CD14-positive monocyte (primary cell): Measurements from ENCODE around the gene HIGD1C. TPM values are rescaled to one million over a fixed set of nuclear protein-coding genes. Genes with fewer than 3 reads are reported as not detected.

Source experiments
- DNase-seq, 3 donors: peaks; one replicate each; pipeline ENCODE4 v3.0.0-alpha.2; 2011 to 2022
- H2AFZ ChIP-seq: 2 replicates; pipeline ENCODE4 v1.6.0; 2012; ENCODE audit warnings: mild to moderate bottlenecking, low read depth, low read length, inconsistent platforms; ENCODE audit not compliant: insufficient read depth, poor library complexity, severe bottlenecking
- H3K27ac ChIP-seq, 2 donors: 1 replicate in 1 of 2; 2 replicates in 1 of 2; pipeline ENCODE4 v1.5.1; 2012 to 2013; ENCODE audit warnings: low read length in 2 of 2, control low read depth in 1 of 2, inconsistent platforms in 1 of 2, low read depth in 1 of 2, mild to moderate bottlenecking in 1 of 2
- H3K27me3 ChIP-seq, 2 donors: one replicate each; pipeline versions ENCODE4 v1.6.0 to v1.6.1; 2011 to 2013; ENCODE audit warnings: low read length in 2 of 2; ENCODE audit not compliant: control insufficient read depth in 2 of 2, insufficient read depth in 2 of 2
- H3K36me3 ChIP-seq, 2 donors: replicated peaks in 1 of 2; 1 replicate in 1 of 2; 2 replicates in 1 of 2; pipeline versions ENCODE4 v1.5.1 to v1.6.1; 2012 to 2013; ENCODE audit warnings: low read length in 2 of 2, control low read depth in 1 of 2, inconsistent platforms in 1 of 2, mild to moderate bottlenecking in 1 of 2; ENCODE audit not compliant: insufficient read depth in 2 of 2, control insufficient read depth in 1 of 2
- H3K4me1 ChIP-seq, 2 donors: 1 replicate in 1 of 2; 2 replicates in 1 of 2; pipeline versions ENCODE4 v1.5.1 to v1.6.1; 2012 to 2013; ENCODE audit warnings: low read length in 2 of 2, control low read depth in 1 of 2, inconsistent platforms in 1 of 2, mild to moderate bottlenecking in 1 of 2, moderate library complexity in 1 of 2; ENCODE audit not compliant: insufficient read depth in 2 of 2, control insufficient read depth in 1 of 2
- H3K4me2 ChIP-seq: replicated peaks from 2 replicates; pipeline ENCODE3; 2012; ENCODE audit warnings: low read length, moderate library complexity, mild to moderate bottlenecking; ENCODE audit not compliant: poor library complexity, severe bottlenecking; ENCODE audit errors: extremely low read depth
- H3K4me3 ChIP-seq, 3 experiments: fragments of 200-600 bp in 1 of 3; sonication (generic) in 1 of 3; replicated peaks in 1 of 3; 1 replicate in 2 of 3; 2 replicates in 1 of 3; pipeline ENCODE4 v1.5.1; 2011 to 2013; ENCODE audit warnings: low read length in 3 of 3, mild to moderate bottlenecking in 3 of 3, control low read depth in 2 of 3, low read depth in 2 of 3, inconsistent platforms in 1 of 3, moderate library complexity in 1 of 3
- H3K79me2 ChIP-seq: 2 replicates; pipeline ENCODE4 v1.6.0; 2012; ENCODE audit warnings: mild to moderate bottlenecking, control low read depth, inconsistent platforms, low read length, moderate library complexity; ENCODE audit not compliant: insufficient read depth
- H3K9ac ChIP-seq: 2 replicates; pipeline ENCODE4 v1.6.0; 2017; ENCODE audit warnings: low read length, mild to moderate bottlenecking; ENCODE audit not compliant: insufficient read depth, poor library complexity, severe bottlenecking
- H3K9me3 ChIP-seq, 2 donors: replicated peaks in 1 of 2; 1 replicate in 1 of 2; 2 replicates in 1 of 2; pipeline versions ENCODE4 v1.5.1 to v1.6.1; 2012 to 2013; ENCODE audit warnings: low read length in 2 of 2, control low read depth in 1 of 2; ENCODE audit not compliant: control insufficient read depth in 1 of 2, insufficient read depth in 1 of 2
- H4K20me1 ChIP-seq: 2 replicates; pipeline ENCODE4 v1.6.0; 2012; ENCODE audit warnings: mild to moderate bottlenecking, low read length, control low read depth, moderate library complexity; ENCODE audit not compliant: insufficient read depth
- H3K27ac Mint-ChIP-seq, 7 donors: one replicate each; pipeline ENCODE4 v1.8.0; 2020; ENCODE audit warnings: mild to moderate bottlenecking in 7 of 7, mixed read lengths in 7 of 7, moderate library complexity in 6 of 7, inconsistent platforms in 2 of 7
- H3K27me3 Mint-ChIP-seq, 3 donors: one replicate each; pipeline ENCODE4 v1.8.0; 2021 to 2022; ENCODE audit warnings: low read depth in 3 of 3, mild to moderate bottlenecking in 3 of 3, mixed read lengths in 3 of 3, moderate library complexity in 3 of 3, inconsistent platforms in 1 of 3
- H3K36me3 Mint-ChIP-seq, 2 donors: one replicate each; pipeline ENCODE4 v1.8.0; 2020; ENCODE audit warnings: mixed read lengths in 2 of 2, inconsistent platforms in 1 of 2, mild to moderate bottlenecking in 1 of 2
- H3K4me1 Mint-ChIP-seq: one replicate; pipeline ENCODE4 v1.8.0; 2020; ENCODE audit warnings: mild to moderate bottlenecking, mixed read lengths
- H3K4me3 Mint-ChIP-seq, 2 donors: one replicate each; pipeline ENCODE4 v1.8.0; 2020; ENCODE audit warnings: mild to moderate bottlenecking in 2 of 2, mixed read lengths in 2 of 2, moderate library complexity in 1 of 2
- H3K9me3 Mint-ChIP-seq, 7 donors: one replicate each; pipeline ENCODE4 v1.8.0; 2020 to 2022; ENCODE audit warnings: mixed read lengths in 7 of 7, mild to moderate bottlenecking in 6 of 7, moderate library complexity in 6 of 7, inconsistent platforms in 2 of 7
- CTCF ChIP-seq: fragments of 200-600 bp; IDR thresholded peaks from one replicate; pipeline ENCODE4 v1.8.0; 2022; ENCODE audit warnings: antibody characterized with exemption, mild to moderate bottlenecking
- WGBS: methylation state at CpG from one replicate; pipeline ENCODE4 v1.1.5; 2013; ENCODE audit warnings: missing lambda C conversion rate; ENCODE audit not compliant: insufficient coverage; 5-methylcytosine and 5-hydroxymethylcytosine counted together
- intact Hi-C, 2 donors: fragments of 100-400 bp; cut with micrococcal nuclease; formaldehyde crosslinking; loops; one replicate each; pipeline versions ENCODE4 v1.15.0 to v1.15.1; 2023
- polyA plus RNA-seq, 3 donors: library from polyadenylated mRNA; depleted of rRNA in 1 of 3; unstranded in 2 of 3; stranded (reverse) in 1 of 3; fragments of 300-500 nt in 2 of 3; fragments of >200 nt in 1 of 3; fragmentation: Illumina TruSeq in 2 of 3; gene quantifications; 1 replicate in 2 of 3; 2 replicates in 1 of 3; pipeline ENCODE4 v1.2.3, GENCODE V29; 2012 to 2021

HIGD1C gene
- polyA plus RNA-seq, 3 donors, result not detected

- no peaks in the 10 kb centered on the region for H3K27me3 ChIP-seq
- H3K4me3 ChIP-seq, result peak overlapping the region; percentile 20 to 74 (median 59)
- peaks cover 29 to 46% of the 10 kb centered on the region in 2 donors for H3K36me3 ChIP-seq
- H3K79me2 ChIP-seq, result peaks cover 57% of the 10 kb centered on the region
- H4K20me1 ChIP-seq, result peaks cover 24% of the 10 kb centered on the region
- H3K4me1 Mint-ChIP-seq, result peaks cover 32% of the 10 kb centered on the region
- peak in 2 of 3 donors; percentile 25 to 34 for DNase-seq
- no peaks in the 10 kb centered on the region for H3K9me3 ChIP-seq
- peaks cover 37 to 44% of the 10 kb centered on the region in 2 donors for H3K36me3 Mint-ChIP-seq
- TF ChIP-seq CTCF, result no peak
- WGBS, result no CpG with 5 or more reads among the region's 1 CpG
- H3K27ac Mint-ChIP-seq, result peak overlapping the region; percentile 88 to 96 (median 92)
- peak overlapping the region; percentile 34 for H3K9ac ChIP-seq
- peak overlapping the region; percentile 54 to 90 for H3K27ac ChIP-seq
- no peaks in the 10 kb centered on the region for H3K9me3 Mint-ChIP-seq
- H3K4me2 ChIP-seq, result peak overlapping the region; percentile 80
- peak overlapping the region; percentile 60 to 85 for H3K4me3 Mint-ChIP-seq
- intact Hi-C loops, result loop anchor here in 1 of 2 donors (2.0 kb wide), 1 partner anchor 16 kb away; no protein-coding TSS in a partner anchor
- peak overlapping the region; percentile 59 for H2AFZ ChIP-seq
- H3K27me3 Mint-ChIP-seq, result peaks cover 0 to 1% (median 0%) of the 10 kb centered on the region in 3 donors
- H3K4me1 ChIP-seq, result peaks cover 22 to 29% of the 10 kb centered on the region in 2 donors
Measured at GRCh38 chr12:51008329-51009055, 56.1 kb downstream of the HIGD1C start.

GRCh38 chr12:51009056-51009440 is 56.7 kb downstream of the HIGD1C start:
- Histone ChIP-seq H3K27me3 (no peaks in the 10 kb centered on the region), H2AFZ (peak overlapping the region; percentile 59), H3K9ac (peak overlapping the region; percentile 34), H3K4me2 (peak overlapping the region; percentile 80), H3K36me3 (peaks cover 28 to 41% of the 10 kb centered on the region in 2 donors), H3K27ac (peak overlapping the region; percentile 54 to 90), H4K20me1 (peaks cover 28% of the 10 kb centered on the region), H3K9me3 (no peaks in the 10 kb centered on the region), H3K4me3 (peak overlapping the region; percentile 20 to 74 (median 59)), H3K79me2 (peaks cover 63% of the 10 kb centered on the region), H3K4me1 (peaks cover 22 to 31% of the 10 kb centered on the region in 2 donors)
- no peaks in the 10 kb centered on the region for H3K9me3 Mint-ChIP-seq
- peak overlapping the region; percentile 60 to 85 for H3K4me3 Mint-ChIP-seq
- WGBS, result 6% methylated on average over 8 of the region's 8 CpGs
- peak; percentile 87 to 95 (median 93) for DNase-seq
- peaks cover 32% of the 10 kb centered on the region for H3K4me1 Mint-ChIP-seq
- H3K36me3 Mint-ChIP-seq, result peaks cover 33 to 39% of the 10 kb centered on the region in 2 donors
- intact Hi-C loops, result loop anchor here in 1 of 2 donors (2.0 kb wide), 1 partner anchor 16 kb away; no protein-coding TSS in a partner anchor
- no peak for TF ChIP-seq CTCF
- no peaks in the 10 kb centered on the region for H3K27me3 Mint-ChIP-seq
- H3K27ac Mint-ChIP-seq, result peak overlapping the region; percentile 88 to 96 (median 92)
